ENCODE measurements around the gene AARS2.
A peak's percentile ranks its signal among the peaks of the same experiment; 100 is the strongest.

Gene AARS2

DNA sequence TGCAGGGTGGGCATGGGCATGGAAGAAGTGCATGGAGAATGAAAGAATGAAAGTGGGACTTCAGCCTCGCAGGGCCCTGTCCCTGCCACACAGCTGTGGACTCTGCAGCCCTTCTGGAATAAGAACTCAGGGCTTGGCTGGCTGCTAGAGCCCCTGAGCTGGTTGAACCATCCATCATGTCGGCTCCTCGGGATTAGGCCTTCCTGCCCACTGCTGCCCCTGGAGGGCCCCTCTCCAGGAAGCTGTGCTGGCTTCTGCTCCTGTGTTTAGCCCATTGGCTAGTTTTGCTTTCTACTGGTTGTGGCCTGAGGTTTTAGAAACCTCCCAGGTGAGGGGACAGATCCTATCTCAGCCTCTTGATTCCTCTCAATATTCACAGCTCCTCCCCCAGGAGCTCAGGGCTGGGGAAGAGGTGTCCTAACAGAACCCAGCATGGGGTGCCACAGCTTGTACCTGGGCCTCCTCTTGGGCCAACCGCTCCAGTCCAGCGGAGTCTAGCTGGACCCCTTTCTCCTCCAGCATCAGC is 7.9 kb downstream of the AARS2 start:
- no peak overlapping the region for H3K4me3 ChIP-seq (ENCODE audit: low read depth, low read length)
- no peak for DNase-seq (ENCODE audit: low read depth)
- TF ChIP-seq, protein P1, sequence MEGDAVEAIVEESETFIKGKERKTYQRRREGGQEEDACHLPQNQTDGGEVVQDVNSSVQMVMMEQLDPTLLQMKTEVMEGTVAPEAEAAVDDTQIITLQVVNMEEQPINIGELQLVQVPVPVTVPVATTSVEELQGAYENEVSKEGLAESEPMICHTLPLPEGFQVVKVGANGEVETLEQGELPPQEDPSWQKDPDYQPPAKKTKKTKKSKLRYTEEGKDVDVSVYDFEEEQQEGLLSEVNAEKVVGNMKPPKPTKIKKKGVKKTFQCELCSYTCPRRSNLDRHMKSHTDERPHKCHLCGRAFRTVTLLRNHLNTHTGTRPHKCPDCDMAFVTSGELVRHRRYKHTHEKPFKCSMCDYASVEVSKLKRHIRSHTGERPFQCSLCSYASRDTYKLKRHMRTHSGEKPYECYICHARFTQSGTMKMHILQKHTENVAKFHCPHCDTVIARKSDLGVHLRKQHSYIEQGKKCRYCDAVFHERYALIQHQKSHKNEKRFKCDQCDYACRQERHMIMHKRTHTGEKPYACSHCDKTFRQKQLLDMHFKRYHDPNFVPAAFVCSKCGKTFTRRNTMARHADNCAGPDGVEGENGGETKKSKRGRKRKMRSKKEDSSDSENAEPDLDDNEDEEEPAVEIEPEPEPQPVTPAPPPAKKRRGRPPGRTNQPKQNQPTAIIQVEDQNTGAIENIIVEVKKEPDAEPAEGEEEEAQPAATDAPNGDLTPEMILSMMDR (conservative IDR thresholded peaks at IDR 0.05; ENCODE audit: low read depth, low read length): no peak

GRCh38 chr6:44304282-44305199 is 8.6 kb downstream of the AARS2 start:
- TF ChIP-seq, protein P1 (conservative IDR thresholded peaks at IDR 0.05; ENCODE audit: low read depth, low read length): peak; percentile 83
- no peak overlapping the region for H3K4me3 ChIP-seq (ENCODE audit: low read depth, low read length)
- DNase-seq (ENCODE audit: low read depth): peak; percentile 61

DNA sequence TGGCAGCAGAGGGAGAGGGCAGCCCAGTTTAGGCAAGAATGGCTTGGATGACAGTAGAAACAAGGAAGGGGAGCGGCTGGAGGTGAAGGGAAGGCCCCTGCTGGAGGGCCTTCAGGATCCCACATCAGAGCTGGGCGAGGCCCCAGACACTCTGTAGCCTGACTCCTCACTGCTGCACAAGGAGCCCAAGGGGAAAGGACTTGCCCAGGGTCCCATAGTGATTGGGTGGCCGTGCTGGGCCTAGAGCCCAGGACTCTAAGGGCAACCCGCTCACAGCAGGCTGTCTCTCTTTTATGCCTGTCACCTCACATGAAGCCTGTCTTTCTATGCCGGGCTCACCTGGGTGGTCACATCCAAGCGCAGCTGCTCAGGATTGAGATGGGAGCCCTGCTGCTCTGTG is 9.3 kb downstream of the AARS2 start:
- TF ChIP-seq, protein P1 (conservative IDR thresholded peaks at IDR 0.05; ENCODE audit: low read depth, low read length): no peak
- DNase-seq (ENCODE audit: low read depth): no peak
- no peak overlapping the region for H3K4me3 ChIP-seq (ENCODE audit: low read depth, low read length)

- no peak for DNase-seq (ENCODE audit: low read depth)
- TF ChIP-seq, protein P1 (conservative IDR thresholded peaks at IDR 0.05; ENCODE audit: low read depth, low read length): no peak
- H3K4me3 ChIP-seq (ENCODE audit: low read depth, low read length): no peak overlapping the region
Measured at GRCh38 chr6:44302856-44303255, 10.3 kb downstream of the AARS2 start.

DNA sequence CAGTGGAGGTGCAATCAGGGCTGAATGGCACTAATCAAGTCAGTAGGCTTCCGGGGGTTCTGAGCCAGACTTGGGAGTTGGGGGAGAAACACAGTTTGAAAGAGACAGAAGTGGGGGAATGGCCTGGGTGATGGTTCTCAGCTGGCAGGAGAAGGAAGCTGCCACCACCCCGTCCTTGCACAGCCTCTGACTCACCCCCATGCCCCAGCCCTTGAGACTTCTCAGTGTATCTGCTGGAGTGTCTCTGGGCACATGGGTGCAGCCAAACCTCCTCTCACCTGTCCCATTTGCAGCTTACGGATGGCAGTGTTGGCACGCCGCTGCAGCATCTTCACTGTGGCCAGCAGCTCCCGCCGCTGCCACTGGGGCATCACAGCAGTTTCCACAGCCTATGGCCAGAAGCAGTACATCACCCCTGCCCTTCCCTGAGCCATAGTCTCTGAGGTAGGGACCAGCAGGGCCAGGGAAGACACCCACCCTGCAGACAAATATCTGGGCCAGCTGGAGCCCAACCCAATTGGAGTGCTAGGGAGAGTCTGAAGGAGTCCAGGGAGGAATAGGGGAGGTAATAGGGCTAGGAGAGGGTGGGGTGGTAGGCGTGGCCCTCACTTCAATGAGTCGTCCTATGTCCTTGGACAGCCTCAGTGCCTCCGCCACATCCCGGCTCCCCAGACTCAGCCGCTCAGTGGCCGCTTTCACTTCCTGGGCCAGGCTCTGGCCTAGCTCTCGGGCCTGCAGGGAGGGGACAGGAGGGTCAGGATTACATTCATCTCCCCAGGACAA is 11.2 kb downstream of the AARS2 start:
- no peak for DNase-seq (ENCODE audit: low read depth)
- H3K4me3 ChIP-seq (ENCODE audit: low read depth, low read length): no peak overlapping the region
- TF ChIP-seq, protein P1 (conservative IDR thresholded peaks at IDR 0.05; ENCODE audit: low read depth, low read length): no peak

DNA sequence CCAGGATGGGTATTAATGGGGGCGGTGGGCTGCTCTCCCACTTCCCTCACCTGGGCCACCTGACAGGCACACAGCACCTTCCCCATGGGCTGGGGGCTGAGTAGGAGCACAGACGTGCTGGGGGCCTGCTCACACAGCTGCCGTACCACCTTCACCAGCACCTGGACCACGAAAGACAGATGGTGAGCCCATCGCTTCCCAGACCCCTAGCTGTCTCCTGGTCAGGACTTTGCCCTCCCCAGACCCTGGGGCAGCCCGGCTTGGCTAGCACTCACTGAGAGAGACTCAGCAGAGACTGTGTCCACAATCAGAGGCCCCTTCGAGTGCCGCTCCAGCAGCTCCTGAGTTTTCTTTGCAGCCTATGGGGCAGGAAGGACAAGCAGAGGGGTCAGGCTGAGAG is 12.0 kb downstream of the AARS2 start:
- TF ChIP-seq, protein P1 (conservative IDR thresholded peaks at IDR 0.05; ENCODE audit: low read depth, low read length): no peak
- no peak overlapping the region for H3K4me3 ChIP-seq (ENCODE audit: low read depth, low read length)
- DNase-seq (ENCODE audit: low read depth): no peak

All from choroid plexus epithelial cell (primary cell).